ENCODE measurements around the gene ATXN7. TPM values are rescaled to one million over a fixed set of nuclear protein-coding genes. Genes with fewer than 3 reads are reported as not detected.

The ATXN7 gene, protein sequence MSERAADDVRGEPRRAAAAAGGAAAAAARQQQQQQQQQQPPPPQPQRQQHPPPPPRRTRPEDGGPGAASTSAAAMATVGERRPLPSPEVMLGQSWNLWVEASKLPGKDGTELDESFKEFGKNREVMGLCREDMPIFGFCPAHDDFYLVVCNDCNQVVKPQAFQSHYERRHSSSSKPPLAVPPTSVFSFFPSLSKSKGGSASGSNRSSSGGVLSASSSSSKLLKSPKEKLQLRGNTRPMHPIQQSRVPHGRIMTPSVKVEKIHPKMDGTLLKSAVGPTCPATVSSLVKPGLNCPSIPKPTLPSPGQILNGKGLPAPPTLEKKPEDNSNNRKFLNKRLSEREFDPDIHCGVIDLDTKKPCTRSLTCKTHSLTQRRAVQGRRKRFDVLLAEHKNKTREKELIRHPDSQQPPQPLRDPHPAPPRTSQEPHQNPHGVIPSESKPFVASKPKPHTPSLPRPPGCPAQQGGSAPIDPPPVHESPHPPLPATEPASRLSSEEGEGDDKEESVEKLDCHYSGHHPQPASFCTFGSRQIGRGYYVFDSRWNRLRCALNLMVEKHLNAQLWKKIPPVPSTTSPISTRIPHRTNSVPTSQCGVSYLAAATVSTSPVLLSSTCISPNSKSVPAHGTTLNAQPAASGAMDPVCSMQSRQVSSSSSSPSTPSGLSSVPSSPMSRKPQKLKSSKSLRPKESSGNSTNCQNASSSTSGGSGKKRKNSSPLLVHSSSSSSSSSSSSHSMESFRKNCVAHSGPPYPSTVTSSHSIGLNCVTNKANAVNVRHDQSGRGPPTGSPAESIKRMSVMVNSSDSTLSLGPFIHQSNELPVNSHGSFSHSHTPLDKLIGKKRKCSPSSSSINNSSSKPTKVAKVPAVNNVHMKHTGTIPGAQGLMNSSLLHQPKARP
- 6.9 TPM for total RNA-seq

DNA sequence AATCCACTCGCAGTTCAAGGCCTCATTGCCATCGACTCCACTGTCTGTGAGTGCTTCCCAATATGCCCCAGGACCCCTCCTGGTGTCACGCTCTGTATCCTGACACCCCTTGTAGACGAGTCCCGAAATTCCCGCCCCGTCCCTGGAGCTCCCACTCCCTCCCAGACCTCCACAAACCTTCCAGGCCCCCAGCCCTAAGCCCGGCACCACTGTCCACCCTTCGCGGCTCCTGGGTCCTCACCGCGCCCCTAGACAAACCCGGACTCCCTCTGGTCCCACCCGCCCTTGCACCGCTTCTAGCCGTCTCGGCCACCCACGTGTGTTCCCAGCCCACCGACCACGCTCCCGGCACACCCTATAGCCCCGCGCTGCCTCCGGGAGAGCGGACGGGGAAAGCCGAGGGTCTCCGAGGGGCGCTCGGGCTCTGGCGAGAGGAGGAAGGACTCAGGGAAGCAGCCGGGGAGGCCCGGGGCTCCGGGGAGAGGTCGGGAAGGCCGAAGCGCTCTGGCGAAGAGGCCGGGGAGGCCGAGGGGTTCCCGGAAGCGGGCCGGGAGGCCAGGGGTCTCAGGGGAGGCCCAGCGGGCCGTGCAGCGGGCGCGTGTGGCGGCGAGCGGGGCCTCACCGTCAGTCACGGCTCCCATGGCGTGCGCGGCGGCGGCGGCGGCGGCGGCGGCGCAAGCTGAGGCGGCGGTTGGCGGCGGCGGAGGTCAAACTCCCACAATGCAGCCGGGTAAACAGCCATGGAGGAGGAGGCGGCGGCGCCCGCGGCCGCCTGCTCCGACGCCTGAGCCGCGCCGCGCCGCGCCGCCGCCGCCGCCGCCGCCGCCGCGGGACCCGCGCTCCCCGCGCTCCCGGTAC lies at the start of gene ATXN7, which contains the start of gene THOC7:
TSS of gene ATXN7 (plus strand) at position 718 of the 858 bp plus-strand sequence. CDS start 48,732 bp downstream, outside the sequence.
TSS of gene THOC7 (minus strand) at position 656 of the 858 bp plus-strand sequence. CDS start at position 641, 15 bp downstream.
- peak; percentile 62 to 80 for DNase-seq (ENCODE audit: low spot score in 2 of 2)

DNA sequence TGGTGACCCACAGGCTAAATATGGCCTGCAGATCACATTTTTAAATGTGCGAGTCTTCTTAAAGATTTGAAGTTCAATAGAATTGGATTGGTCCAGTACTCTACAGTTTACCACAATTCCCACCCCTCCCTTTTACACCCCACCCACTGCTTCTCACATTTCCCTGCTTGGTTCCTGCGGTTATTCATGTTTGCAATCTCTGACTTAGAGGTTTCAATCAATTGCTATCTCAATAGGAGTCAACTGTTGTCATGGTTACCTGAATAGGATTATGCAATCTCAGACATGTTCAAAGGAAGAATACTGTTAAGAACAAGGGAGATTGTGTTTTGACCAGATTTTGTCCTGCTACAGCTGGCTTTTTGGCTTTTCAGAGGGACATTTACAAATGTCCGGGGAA lies 49.4 kb upstream of the ATXN7 start:
- FAIRE-seq, result no peak
- DNase-seq (ENCODE audit: low spot score in 2 of 2), result no peak

More for the DNA sequence above, at the start of gene ATXN7, which contains the start of gene THOC7:
- no peak for FAIRE-seq

DNA sequence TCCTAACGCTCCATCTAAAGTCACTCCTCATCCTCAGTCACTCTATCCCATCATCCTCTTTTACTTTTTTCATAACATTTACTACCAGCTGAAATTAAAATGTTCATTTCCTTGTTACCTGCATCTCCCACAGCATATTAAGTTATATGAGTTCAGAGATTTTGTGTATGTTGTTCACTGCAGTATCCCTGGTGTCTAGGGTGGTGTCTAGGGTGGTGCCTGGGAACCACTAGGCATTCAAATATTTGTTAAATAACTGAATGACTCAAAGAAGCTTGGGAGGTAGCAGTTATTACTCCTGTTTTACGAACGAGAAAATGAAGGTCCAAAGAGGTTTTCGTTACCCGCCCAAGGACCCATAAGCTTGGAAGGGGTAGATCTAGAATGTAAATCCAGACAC lies 46.4 kb upstream of the ATXN7 start:
- FAIRE-seq (no peak), DNase-seq (ENCODE audit: low spot score in 2 of 2) (no peak)

DNA sequence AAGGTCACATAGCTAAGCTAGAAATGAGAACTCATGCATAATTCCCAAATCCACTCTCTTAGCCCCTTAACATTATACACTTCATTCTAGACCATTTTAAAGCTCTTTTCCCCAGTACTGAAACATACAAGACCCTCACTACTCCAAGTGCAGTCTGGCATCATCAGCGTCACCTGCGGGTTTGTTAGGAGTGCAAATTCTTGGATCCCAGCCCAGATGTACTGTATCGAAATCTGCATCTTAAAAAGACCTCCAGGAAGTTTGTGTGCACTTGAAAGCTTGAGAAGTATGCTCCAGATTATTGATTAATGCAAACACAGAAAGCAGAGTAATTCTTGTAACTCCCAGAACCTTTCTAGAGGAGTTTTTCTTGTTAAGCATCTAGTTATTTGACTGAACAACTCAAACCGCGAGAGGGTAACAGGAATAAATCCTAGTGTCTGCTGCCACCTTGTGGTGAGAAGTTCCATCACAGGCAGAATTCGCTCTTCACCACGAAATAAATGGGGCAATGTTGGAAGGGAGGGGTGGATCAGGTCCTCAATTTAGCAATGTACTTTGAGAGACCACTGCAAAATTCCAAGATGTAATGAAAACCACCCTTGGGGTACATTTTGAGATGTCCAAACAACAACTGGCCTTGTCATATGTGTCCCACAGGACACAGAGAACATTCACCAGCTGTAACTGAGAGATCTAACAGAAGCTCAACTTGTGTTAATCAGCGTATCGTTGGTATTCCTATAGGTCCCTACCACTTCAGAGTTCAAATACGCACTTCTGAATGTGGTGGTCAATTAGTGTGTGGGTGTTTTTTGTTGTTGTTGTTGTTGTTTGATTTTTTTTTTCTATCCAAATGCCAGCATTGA lies 45.2 kb upstream of the ATXN7 start:
- peak; percentile 85 for FAIRE-seq
- DNase-seq (ENCODE audit: low spot score in 2 of 2), result peak; percentile 2 to 15

DNA sequence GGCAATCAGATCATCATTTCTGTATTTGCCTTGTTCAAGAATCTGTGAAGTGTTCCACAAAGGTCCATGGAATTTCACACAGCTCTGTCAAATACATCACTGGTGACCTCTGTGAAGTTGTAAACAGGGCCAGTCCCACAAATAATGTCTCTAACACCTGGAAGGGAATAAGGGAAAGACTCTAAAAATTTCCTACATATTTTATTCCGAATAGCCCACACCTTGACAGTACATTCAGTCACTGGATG lies 44.6 kb upstream of the ATXN7 start, which contains the start of gene C3orf49:
TSS of gene C3orf49 (plus strand) at position 149 of the 248 bp plus-strand sequence. CDS start 173 bp downstream, outside the sequence.
- FAIRE-seq (no peak), DNase-seq (ENCODE audit: low spot score in 2 of 2) (no peak)

DNA sequence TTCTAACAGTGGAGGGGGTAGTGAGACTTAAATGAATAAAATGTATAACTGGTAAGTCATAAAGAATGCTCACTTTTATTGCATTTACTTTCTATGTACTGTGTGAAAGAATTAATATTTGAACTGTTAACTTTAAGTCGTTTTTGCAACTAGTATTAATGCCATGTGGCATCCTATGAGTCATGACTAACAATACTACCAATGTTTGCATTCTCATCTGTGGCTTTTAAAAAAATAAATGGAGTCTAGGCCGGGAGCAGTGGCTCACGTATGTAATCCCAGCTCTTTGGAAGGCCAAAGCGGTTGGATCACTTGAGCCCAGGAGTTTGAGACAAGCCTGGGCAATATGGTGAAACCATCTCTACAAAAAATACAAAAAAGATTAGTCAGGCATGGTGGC lies 39.4 kb upstream of the ATXN7 start:
- FAIRE-seq (no peak), DNase-seq (ENCODE audit: low spot score in 2 of 2) (no peak)

DNA sequence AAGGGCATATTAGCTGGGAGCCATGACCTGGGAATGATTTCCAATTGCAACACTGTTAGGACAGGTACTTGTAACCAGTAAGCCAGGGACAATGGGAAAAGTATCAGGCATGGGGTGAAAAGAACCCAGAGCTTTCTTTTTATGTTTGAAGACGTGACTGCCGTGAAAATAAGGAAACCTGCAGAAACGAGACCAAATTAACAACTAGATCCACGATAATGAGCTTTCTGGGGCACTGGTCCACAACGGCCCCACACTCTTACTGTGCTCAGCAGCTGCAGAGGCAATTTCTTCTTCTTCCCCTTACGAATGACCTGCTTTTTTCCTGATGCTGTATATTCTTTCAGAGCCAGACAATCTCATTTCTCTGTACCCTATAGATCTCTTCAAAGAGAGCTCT lies 33.1 kb upstream of the ATXN7 start:
- no peak for DNase-seq (ENCODE audit: low spot score in 2 of 2)
- no peak for FAIRE-seq

DNA sequence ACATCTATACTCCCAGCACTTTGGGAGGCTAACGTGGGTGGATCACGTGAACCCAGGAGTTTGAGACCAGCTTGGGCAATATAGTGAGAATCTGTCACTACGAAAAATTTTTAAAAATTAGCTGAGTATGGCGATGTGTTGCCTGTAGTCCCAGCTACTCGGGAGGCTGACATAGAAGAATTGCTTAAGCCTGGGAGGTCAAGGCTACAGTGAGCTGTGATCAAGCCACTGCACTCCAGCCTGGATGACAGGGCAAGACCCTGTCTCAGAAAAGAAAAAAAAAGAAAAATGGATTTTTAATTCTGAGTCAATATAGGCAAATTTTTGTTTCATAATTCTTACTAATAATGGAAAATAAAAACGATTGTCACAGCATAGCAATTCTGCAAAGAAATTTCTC lies 31.3 kb upstream of the ATXN7 start:
- DNase-seq (ENCODE audit: low spot score in 2 of 2) (no peak), FAIRE-seq (no peak)

DNA sequence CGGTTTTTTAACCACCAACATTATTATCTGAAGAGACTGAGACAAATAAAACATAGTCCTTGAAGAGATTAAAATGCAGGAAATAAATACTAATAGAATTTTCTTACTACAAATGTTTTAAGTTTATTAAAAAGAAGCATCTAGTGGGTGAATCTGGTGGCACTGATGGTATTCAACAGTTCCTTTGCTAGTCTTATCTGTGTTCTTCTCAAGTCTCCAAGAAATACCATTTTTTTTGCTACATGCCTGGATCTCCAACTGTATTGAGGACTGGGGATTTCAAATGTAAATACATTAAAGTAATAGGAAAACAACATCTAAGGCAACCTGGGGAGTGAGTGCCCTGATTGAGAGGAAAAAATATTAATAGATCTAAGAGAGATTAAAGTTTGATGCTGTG lies 22.0 kb upstream of the ATXN7 start:
- DNase-seq (ENCODE audit: low spot score in 2 of 2) (no peak), FAIRE-seq (no peak)

DNA sequence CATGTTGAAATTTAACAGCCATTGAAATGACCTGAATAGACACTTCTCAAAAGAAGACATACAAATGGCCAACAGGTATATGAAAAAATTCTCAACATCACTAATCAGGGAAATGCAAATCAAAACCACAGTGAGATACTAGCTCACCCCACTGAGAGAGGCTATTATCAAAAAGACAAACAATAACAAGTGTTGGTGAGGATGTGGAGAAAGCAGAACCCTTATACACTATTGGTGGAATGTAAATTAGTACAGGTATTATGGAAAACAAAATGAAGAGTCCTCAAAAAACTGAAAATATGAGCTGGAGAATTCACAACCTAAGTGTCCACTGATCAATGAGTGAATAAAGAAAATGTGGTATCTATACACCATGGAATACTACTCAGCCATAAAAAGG lies 21.5 kb upstream of the ATXN7 start:
- FAIRE-seq (no peak), DNase-seq (ENCODE audit: low spot score in 2 of 2) (no peak)

DNA sequence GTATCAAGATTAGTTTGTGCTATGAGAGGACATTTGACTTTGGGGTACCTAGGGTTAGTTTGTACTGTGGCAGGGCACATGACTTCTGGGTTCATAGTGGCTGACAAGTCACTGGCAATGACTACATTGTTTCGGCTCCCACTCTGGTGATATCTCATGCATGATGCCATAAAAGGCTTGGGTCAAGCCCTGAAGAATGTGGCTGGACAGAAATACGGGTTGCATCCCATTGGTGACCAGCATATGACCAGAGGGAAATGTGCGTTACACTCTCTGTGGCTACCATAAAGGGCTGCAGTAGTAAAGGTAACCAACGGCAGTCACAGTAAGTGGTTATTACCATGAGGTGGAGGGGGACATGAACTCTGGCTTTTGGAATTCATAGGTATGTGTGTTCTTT lies 18.5 kb upstream of the ATXN7 start:
- no peak for FAIRE-seq
- DNase-seq (ENCODE audit: low spot score in 2 of 2), result no peak

DNA sequence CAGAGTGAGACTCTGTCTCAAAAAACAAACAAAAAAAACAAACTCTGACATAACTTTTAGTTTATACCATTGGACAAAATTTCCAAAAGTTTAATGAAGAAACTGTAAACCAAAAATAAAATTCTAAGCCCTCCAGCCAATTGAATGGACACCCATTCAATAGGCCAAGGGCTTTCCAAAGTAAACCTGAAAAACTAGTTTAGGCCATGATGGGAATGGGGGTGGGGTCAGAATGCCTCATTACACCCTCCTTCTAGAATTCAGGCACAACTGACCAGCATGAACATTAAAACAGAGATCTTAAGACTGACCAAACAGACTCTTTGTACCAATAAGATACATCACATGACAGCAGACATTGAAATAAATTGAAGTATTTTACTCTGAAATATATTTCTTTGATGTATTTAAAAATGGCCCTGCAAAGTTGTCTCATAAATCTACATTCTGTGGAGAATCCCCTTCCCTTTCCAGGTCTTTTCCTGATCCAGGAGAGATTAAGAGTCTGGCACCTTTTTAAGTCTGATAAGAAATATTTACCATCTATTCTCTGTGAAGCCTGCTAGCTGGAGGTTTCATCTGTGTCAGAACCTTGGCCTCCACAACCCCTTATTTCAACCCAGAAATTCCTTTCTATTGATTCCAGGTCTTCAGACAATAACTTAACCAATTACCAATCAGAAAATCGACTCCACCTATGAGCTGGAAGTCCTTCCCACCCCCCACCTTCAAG lies 15.8 kb upstream of the ATXN7 start:
- DNase-seq (ENCODE audit: low spot score in 2 of 2), result no peak
- FAIRE-seq, result no peak

DNA sequence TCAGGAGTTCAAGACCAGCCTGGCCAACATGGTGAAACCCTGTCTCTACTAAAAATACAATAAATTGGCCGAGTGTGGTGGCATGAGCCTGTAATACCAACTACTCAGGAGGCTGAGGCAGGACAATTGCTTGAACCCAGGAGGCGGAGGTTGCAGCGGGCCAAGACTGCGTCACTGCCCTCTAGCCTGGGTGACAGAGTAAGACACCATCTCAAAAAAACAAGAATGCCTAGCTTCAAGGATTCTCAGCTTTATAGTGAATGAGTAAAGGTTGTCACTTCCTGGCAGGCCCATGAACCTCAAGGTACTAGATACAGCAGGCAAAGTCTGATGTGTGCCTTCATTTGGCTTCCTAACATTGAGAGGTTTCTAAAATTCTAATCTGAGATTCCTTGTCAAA lies 14.5 kb upstream of the ATXN7 start:
- FAIRE-seq, result no peak
- no peak for DNase-seq (ENCODE audit: low spot score in 2 of 2)

DNA sequence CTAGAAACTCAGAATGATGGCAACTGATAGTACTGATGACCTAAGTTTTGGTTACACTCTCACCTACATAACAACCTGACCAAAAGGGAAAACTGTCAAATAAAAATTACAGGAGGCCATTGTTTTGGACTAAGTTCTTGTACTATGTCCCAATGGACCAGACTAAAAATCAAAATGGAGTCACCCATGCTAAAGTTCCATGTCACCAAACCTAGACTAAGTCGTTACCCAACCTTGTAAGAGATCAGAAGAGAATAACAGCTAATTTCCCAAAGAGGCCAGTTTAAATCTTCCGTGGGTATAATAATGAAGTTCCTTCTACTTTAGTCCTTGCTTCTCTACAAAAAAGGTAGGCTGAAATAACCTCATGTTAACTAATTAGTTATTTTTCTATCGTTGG lies 12.4 kb upstream of the ATXN7 start:
- DNase-seq (ENCODE audit: low spot score in 2 of 2) (no peak), FAIRE-seq (no peak)

DNA sequence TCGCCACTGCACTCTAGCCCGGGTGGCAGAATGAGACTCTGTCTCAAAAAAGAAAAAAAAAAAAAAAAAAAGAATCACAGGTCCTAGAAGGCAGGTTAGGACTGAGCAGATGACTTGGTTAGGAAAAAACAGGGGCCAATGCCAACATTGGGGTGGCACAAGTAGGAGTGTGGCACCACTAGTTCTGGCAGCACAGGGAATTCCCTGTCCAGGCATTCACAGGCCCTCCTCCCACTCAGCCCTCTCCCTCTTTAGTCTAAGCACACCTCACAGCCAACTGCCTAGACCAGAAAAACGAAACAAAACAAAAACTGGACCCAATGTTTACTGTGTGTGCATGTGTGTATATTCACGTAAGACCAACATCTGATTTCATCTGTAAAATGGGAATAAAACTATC lies 10.6 kb upstream of the ATXN7 start:
- FAIRE-seq, result no peak
- no peak for DNase-seq (ENCODE audit: low spot score in 2 of 2)

DNA sequence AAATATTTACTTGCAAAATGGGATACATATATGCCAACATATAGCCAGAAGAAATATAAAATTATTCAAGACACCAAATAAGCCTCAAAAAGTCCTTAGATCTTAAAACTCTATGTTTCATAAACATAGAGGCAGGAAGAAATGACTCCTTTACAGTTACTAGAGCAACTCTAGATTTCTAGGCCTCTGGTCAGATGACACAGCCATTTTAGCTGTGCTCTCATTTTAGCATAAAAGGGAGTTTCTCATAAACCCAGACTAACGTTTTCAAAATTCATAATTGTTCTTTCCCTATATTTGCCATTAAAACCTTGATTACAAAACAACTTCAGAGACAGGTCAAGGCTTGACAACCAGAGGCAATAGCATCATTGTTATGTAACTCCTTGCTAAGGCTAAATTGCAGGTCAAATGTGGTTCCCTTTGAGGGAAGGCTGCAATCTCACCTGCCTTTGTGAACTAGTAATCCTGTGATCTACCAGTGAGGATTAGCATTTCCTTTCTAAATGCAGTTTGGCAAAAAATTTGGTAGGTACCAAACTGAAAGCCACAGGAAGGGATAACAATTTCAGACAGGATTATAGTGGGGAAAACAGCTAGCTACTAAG lies 8.2 kb upstream of the ATXN7 start:
- FAIRE-seq (no peak), DNase-seq (ENCODE audit: low spot score in 2 of 2) (no peak)

DNA sequence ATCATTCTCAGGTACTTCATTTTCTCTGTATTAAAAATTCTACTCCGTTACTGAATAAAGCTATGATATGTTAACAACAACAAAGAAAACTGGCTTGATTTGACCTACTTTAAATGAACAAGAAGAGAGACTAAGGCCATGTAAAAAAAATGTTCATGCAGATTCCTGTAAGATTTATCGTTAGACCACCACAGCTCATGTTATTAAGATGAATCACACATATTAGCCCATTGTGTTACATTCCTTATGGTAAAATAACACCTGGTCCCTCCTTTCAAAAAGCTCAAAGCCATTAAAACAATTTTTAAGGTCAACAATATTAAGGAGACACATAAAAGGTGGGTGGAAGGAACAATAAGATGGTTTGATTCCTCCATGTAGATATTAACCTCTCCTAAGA lies 6.4 kb upstream of the ATXN7 start:
- no peak for FAIRE-seq
- no peak for DNase-seq (ENCODE audit: low spot score in 2 of 2)

DNA sequence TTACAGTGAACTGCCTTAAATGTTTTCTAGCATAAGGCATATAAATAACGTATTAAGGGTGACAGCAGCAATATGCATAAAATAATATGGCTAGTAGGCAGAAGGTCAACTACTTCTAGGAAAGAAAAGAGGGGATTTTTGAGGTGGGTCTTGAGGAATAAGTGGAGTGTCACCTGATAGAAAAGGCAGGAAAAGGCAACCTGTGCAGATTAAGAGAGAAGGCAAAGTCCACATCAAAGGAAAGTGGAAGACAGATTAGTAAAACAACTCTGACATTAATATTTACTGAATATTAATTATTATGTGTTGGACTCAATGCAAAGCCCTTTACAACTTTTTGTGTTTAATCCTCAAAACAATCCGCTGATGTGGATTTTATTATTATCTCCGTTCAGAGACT lies 2.9 kb upstream of the ATXN7 start:
- FAIRE-seq (no peak), DNase-seq (ENCODE audit: low spot score in 2 of 2) (no peak)

DNA sequence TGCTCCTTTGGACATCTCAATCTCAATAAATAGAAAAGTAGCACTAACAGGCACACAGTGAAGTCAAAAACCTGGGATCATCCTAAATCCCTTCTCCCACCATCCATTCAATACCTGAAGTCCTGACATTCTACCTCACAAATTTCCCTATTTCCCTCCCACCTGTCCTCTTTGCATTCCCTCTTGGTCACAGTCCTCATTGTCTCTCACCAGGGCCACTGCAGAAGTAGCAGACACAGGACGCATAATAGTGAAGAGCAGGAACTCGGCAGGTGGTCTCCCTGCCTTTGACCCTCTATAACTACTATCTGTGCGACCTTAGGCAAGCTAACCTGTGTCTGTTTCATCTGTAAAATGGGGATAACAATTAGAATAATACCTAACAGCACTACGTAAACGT lies 2.4 kb upstream of the ATXN7 start:
- FAIRE-seq (no peak), DNase-seq (ENCODE audit: low spot score in 2 of 2) (no peak)
